GM12864 (cell line): ENCODE results near the gene GPR137.

Experiments used
- DNase-seq: peaks from one replicate; pipeline ENCODE4 v3.0.0-alpha.2; 2011; ENCODE audit warnings: low read depth
- H3K4me3 ChIP-seq: 2 replicates; pipeline ENCODE4 v1.5.1; 2011; ENCODE audit warnings: mild to moderate bottlenecking, low read depth, low read length, control low read depth
- CTCF ChIP-seq: IDR thresholded peaks from 2 replicates; pipeline ENCODE4 v1.5.1; 2011; ENCODE audit warnings: low read depth, mild to moderate bottlenecking, moderate library complexity, low read length, control low read depth, inconsistent platforms; ENCODE audit errors: missing control alignments

The GPR137 gene

GRCh38 chr11:64289002-64289564 is 3.4 kb downstream of the GPR137 start:
- H3K4me3 ChIP-seq = no peak overlapping the region
- DNase-seq = no peak
- no peak for TF ChIP-seq CTCF

- no peak overlapping the region for H3K4me3 ChIP-seq
- no peak for DNase-seq
- no peak for TF ChIP-seq CTCF
Measured at GRCh38 chr11:64290352-64291261, 5.0 kb downstream of the GPR137 start.

GRCh38 chr11:64291262-64291751 is 5.7 kb downstream of the GPR137 start, which contains the start of gene KCNK4:
KCNK4 (plus strand) TSS chr11:64291302; CDS start chr11:64293019, 1,717 bp downstream.
- no peak within 1 kb of the TSS; the same call in 1 of the 2 replicates for H3K4me3 ChIP-seq
- no peak for DNase-seq
- TF ChIP-seq CTCF = no peak

GRCh38 chr11:64291752-64292459 is 6.3 kb downstream of the GPR137 start:
- no peak overlapping the region; the same call in 1 of the 2 replicates for H3K4me3 ChIP-seq
- no peak for TF ChIP-seq CTCF
- DNase-seq = no peak

- no peak overlapping the region; the same call in 1 of the 2 replicates for H3K4me3 ChIP-seq
- no peak for TF ChIP-seq CTCF
- no peak for DNase-seq
Measured at GRCh38 chr11:64292460-64293254, 7.0 kb downstream of the GPR137 start.

GRCh38 chr11:64294774-64295173 is 9.1 kb downstream of the GPR137 start:
- no peak for DNase-seq
- TF ChIP-seq CTCF = no peak
- no peak overlapping the region for H3K4me3 ChIP-seq
